Small intestine (tissue), 7 donors: ENCODE data around the gene ASAP3. TPM values are rescaled to one million over a fixed set of nuclear protein-coding genes. Genes with fewer than 3 reads are reported as not detected.

ENCODE experiments used
- DNase-seq, 2 donors: peaks; one replicate each; pipeline versions ENCODE4 v3.0.0 to v3.0.0-alpha.2; 2013
- FAIRE-seq: peaks from 2 replicates; lab custom pipeline; 2012; peaks lifted over from hg19 to GRCh38; lab: Jason Lieb, UNC
- H3K27ac ChIP-seq, 3 donors: one replicate each; pipeline ENCODE4 v1.5.1; 2013; ENCODE audit warnings: low read length in 2 of 3, mild to moderate bottlenecking in 2 of 3, control low read depth in 1 of 3, inconsistent platforms in 1 of 3, low read depth in 1 of 3, moderate library complexity in 1 of 3
- H3K27me3 ChIP-seq, 3 donors: one replicate each; pipeline ENCODE4 v1.6.1; 2013; ENCODE audit warnings: low read length in 3 of 3, inconsistent platforms in 1 of 3; ENCODE audit not compliant: control insufficient read depth in 3 of 3, insufficient read depth in 3 of 3
- H3K36me3 ChIP-seq, 3 donors: one replicate each; pipeline ENCODE4 v1.6.1; 2013; ENCODE audit warnings: low read length in 3 of 3, inconsistent platforms in 1 of 3, low read depth in 1 of 3, mild to moderate bottlenecking in 1 of 3, moderate library complexity in 1 of 3; ENCODE audit not compliant: control insufficient read depth in 3 of 3, insufficient read depth in 2 of 3
- H3K4me1 ChIP-seq, 3 donors: one replicate each; pipeline ENCODE4 v1.6.1; 2013; ENCODE audit warnings: low read length in 2 of 3, inconsistent platforms in 1 of 3, low read depth in 1 of 3, mild to moderate bottlenecking in 1 of 3, moderate library complexity in 1 of 3; ENCODE audit not compliant: control insufficient read depth in 3 of 3, insufficient read depth in 2 of 3
- H3K4me3 ChIP-seq, 3 donors: one replicate each; pipeline ENCODE4 v1.5.1; 2013; ENCODE audit warnings: low read length in 3 of 3, control low read depth in 1 of 3, inconsistent platforms in 1 of 3, low read depth in 1 of 3, mild to moderate bottlenecking in 1 of 3, moderate library complexity in 1 of 3
- H3K9me3 ChIP-seq, 2 donors: one replicate each; pipeline ENCODE4 v1.6.1; 2013; ENCODE audit warnings: low read depth in 1 of 2, low read length in 1 of 2; ENCODE audit not compliant: control insufficient read depth in 2 of 2, insufficient read depth in 1 of 2
- WGBS, 3 donors: extraction: QIAGEN DNeasy Blood & Tissue Kit; methylation state at CpG; one replicate each; pipeline ENCODE4 v1.1.7; 2013; 5-methylcytosine and 5-hydroxymethylcytosine counted together
- polyA plus RNA-seq, 4 donors: library from polyadenylated mRNA; stranded (reverse) in 3 of 4; unstranded in 1 of 4; fragments of 200-250 nt in 3 of 4; fragments of 120-200 nt in 1 of 4; gene quantifications; one replicate each; pipeline versions ENCODE4 v1.2.1 to v1.2.3, GENCODE V29; 2013
- donor health status: healthy with polysubstance abuse.
- donor health status: control.
- donor health status: control.
- donor health status: Bipolar disorder and iron deficiency.
- donor health status: healthy.

Gene ASAP3
- polyA plus RNA-seq, 4 donors, result 1.9 to 14.6 (median 5.4) TPM

- H3K9me3 ChIP-seq, result no peaks in the 10 kb centered on the region
- no peak overlapping the region for H3K4me3 ChIP-seq
- H3K27me3 ChIP-seq, result no peaks in the 10 kb centered on the region
- H3K4me1 ChIP-seq, result peaks cover 0 to 15% (median 0%) of the 10 kb centered on the region in 3 donors
- 78 to 92% (median 80%) methylated on average over 10 of the region's 10 CpGs for WGBS, 3 donors
- peaks cover 0 to 49% (median 0%) of the 10 kb centered on the region in 3 donors for H3K36me3 ChIP-seq
- H3K27ac ChIP-seq, result no peak overlapping the region
- FAIRE-seq (no peak), DNase-seq (no peak)
Measured at GRCh38 chr1:23433122-23433521, 50.9 kb downstream of the ASAP3 start.

GRCh38 chr1:23431431-23431830 is 52.5 kb downstream of the ASAP3 start:
- no peaks in the 10 kb centered on the region for H3K27me3 ChIP-seq
- no peak overlapping the region for H3K27ac ChIP-seq
- H3K4me1 ChIP-seq, result peaks cover 0 to 6% (median 0%) of the 10 kb centered on the region in 3 donors
- WGBS, 3 donors, result 93 to 94% (median 93%) methylated on average over 5 of the region's 5 CpGs
- DNase-seq, result no peak
- no peak overlapping the region for H3K4me3 ChIP-seq
- peaks cover 0 to 44% (median 0%) of the 10 kb centered on the region in 3 donors for H3K36me3 ChIP-seq
- no peaks in the 10 kb centered on the region for H3K9me3 ChIP-seq
- no peak for FAIRE-seq

- H3K36me3 ChIP-seq, result peaks cover 0 to 44% (median 0%) of the 10 kb centered on the region in 3 donors
- DNase-seq (no peak), FAIRE-seq (no peak)
- H3K27ac ChIP-seq, result no peak overlapping the region
- no peaks in the 10 kb centered on the region for H3K9me3 ChIP-seq
- peaks cover 0 to under 1% (median 0%) of the 10 kb centered on the region in 3 donors for H3K4me1 ChIP-seq
- H3K27me3 ChIP-seq, result no peaks in the 10 kb centered on the region
- H3K4me3 ChIP-seq, result no peak overlapping the region
- WGBS, 3 donors, result 91% methylated on average over 12 of the region's 12 CpGs
Measured at GRCh38 chr1:23430803-23431202, 53.2 kb downstream of the ASAP3 start.

- Histone ChIP-seq H3K9me3 (no peaks in the 10 kb centered on the region), H3K27ac (no peak overlapping the region), H3K27me3 (peaks cover 0 to 7% (median 0%) of the 10 kb centered on the region in 3 donors), H3K4me3 (no peak overlapping the region), H3K36me3 (peaks cover 0 to 30% (median 0%) of the 10 kb centered on the region in 3 donors), H3K4me1 (peaks cover 0 to 8% (median 2%) of the 10 kb centered on the region in 3 donors)
- no peak for DNase-seq
- 30 to 65% (median 57%) methylated on average over 2 of the region's 2 CpGs for WGBS, 3 donors
- FAIRE-seq, result no peak
Measured at GRCh38 chr1:23428136-23428905, 55.7 kb downstream of the ASAP3 start.

- FAIRE-seq, result no peak
Measured at GRCh38 chr1:23427550-23427949, 56.4 kb downstream of the ASAP3 start.

GRCh38 chr1:23426828-23427227 is 57.2 kb downstream of the ASAP3 start:
- DNase-seq, result no peak
- H3K36me3 ChIP-seq, result peaks cover 0 to 24% (median 0%) of the 10 kb centered on the region in 3 donors

More at GRCh38 chr1:23427550-23427949, 56.4 kb downstream of the ASAP3 start:
- WGBS, 3 donors, result 93 to 98% (median 94%) methylated on average over 3 of the region's 3 CpGs
- H3K4me3 ChIP-seq, result no peak overlapping the region
- H3K27ac ChIP-seq, result no peak overlapping the region
- peaks cover 2 to 16% (median 2%) of the 10 kb centered on the region in 3 donors for H3K4me1 ChIP-seq
- H3K9me3 ChIP-seq, result no peaks in the 10 kb centered on the region
- no peak for DNase-seq
- H3K36me3 ChIP-seq, result peaks cover 0 to 27% (median 0%) of the 10 kb centered on the region in 3 donors
- peaks cover 0 to 7% (median 0%) of the 10 kb centered on the region in 3 donors for H3K27me3 ChIP-seq

GRCh38 chr1:23425193-23425494 is 58.8 kb downstream of the ASAP3 start:
- Histone ChIP-seq H3K4me3 (peak overlapping the region in 1 of 3 donors; percentile 50), H3K4me1 (peaks cover 2 to 25% (median 2%) of the 10 kb centered on the region in 3 donors), H3K36me3 (peaks cover 0 to 12% (median 0%) of the 10 kb centered on the region in 3 donors), H3K27me3 (peaks cover 0 to 7% (median 0%) of the 10 kb centered on the region in 3 donors), H3K27ac (no peak overlapping the region), H3K9me3 (no peaks in the 10 kb centered on the region)
- WGBS, 3 donors, result 26 to 32% (median 30%) methylated on average over 5 of the region's 5 CpGs
- no peak for DNase-seq
- no peak for FAIRE-seq

More at GRCh38 chr1:23426828-23427227, 57.2 kb downstream of the ASAP3 start:
- Histone ChIP-seq H3K4me1 (peaks cover 2 to 22% (median 2%) of the 10 kb centered on the region in 3 donors), H3K9me3 (no peaks in the 10 kb centered on the region), H3K27ac (no peak overlapping the region), H3K4me3 (no peak overlapping the region), H3K27me3 (peaks cover 0 to 7% (median 0%) of the 10 kb centered on the region in 3 donors)
- FAIRE-seq, result no peak
- 54 to 60% (median 56%) methylated on average over 2 of the region's 2 CpGs for WGBS, 3 donors

GRCh38 chr1:23424293-23425192 is 59.4 kb downstream of the ASAP3 start, which contains the start of gene TCEA3:
TSS of gene TCEA3 (minus strand) at chr1:23424748. CDS start at chr1:23424633, 115 bp downstream.
- FAIRE-seq, result no peak
- peak; percentile 58 to 63 for DNase-seq
- no peaks in the 10 kb centered on the region for H3K9me3 ChIP-seq
- H3K27me3 ChIP-seq, result peaks cover 0 to 7% (median 0%) of the 10 kb centered on the region in 3 donors
- peak within 1 kb of the TSS; percentile 17 to 68 (median 55) for H3K27ac ChIP-seq
- H3K4me1 ChIP-seq, result peaks cover 2 to 25% (median 2%) of the 10 kb centered on the region in 3 donors
- H3K4me3 ChIP-seq, result peak within 1 kb of the TSS; percentile 38 to 60 (median 50)
- 2% methylated on average over 60 to 84 of the region's 84 CpGs for WGBS, 3 donors
- H3K36me3 ChIP-seq, result peaks cover 0 to 11% (median 0%) of the 10 kb centered on the region in 3 donors
